ENCODE measurements around the gene ZNRD2. TPM values are rescaled to one million over a fixed set of nuclear protein-coding genes. Genes with fewer than 3 reads are reported as not detected.
A peak's percentile ranks its signal among the peaks of the same experiment; 100 is the strongest.
"Not testable (repeated sequence)": the region's sequence is repeated elsewhere in the genome, so short reads cannot be mapped to it uniquely, and the experiment has no call there.

The ZNRD2 gene
- polyA plus RNA-seq, 1 donor = 32.3 TPM

- no peak overlapping the region for H3K4me3 ChIP-seq (ENCODE audit: low read length)
- no peak for DNase-seq
- no peak overlapping the region for H3K27ac ChIP-seq (ENCODE audit: low read length)
- no peaks in the 10 kb centered on the region for H3K9me3 ChIP-seq (ENCODE audit: control insufficient read depth, low read depth, low read length)
- WGBS (ENCODE audit: insufficient coverage, low lambda C conversion rate) = no CpG with 5 or more reads among the region's 9 CpGs
- H3K4me1 ChIP-seq (ENCODE audit: control insufficient read depth, insufficient read depth, low read length) = peaks cover 23% of the 10 kb centered on the region
- peaks cover 2% of the 10 kb centered on the region for H3K36me3 ChIP-seq (ENCODE audit: control insufficient read depth, insufficient read depth, low read length)
- H3K27me3 ChIP-seq (ENCODE audit: control insufficient read depth, insufficient read depth, low read length) = no peaks in the 10 kb centered on the region
These were observed 7.5 kb upstream of the ZNRD2 start for GRCh38 chr11:65562788-65563187.

- Histone ChIP-seq H3K36me3 (ENCODE audit: control insufficient read depth, insufficient read depth, low read length) (peaks cover 5% of the 10 kb centered on the region), H3K4me1 (ENCODE audit: control insufficient read depth, insufficient read depth, low read length) (peaks cover 22% of the 10 kb centered on the region), H3K27ac (ENCODE audit: low read length) (no peak overlapping the region), H3K4me3 (ENCODE audit: low read length) (no peak overlapping the region), H3K27me3 (ENCODE audit: control insufficient read depth, insufficient read depth, low read length) (no peaks in the 10 kb centered on the region), H3K9me3 (ENCODE audit: control insufficient read depth, low read depth, low read length) (no peaks in the 10 kb centered on the region)
- WGBS (ENCODE audit: insufficient coverage, low lambda C conversion rate) = 100% methylated on average over 1 of the region's 4 CpGs
- DNase-seq = no peak
These were observed 6.7 kb upstream of the ZNRD2 start for GRCh38 chr11:65563601-65564000.

GRCh38 chr11:65564879-65565559 is 5.3 kb upstream of the ZNRD2 start:
- WGBS (ENCODE audit: insufficient coverage, low lambda C conversion rate) = no CpG with 5 or more reads among the region's 12 CpGs
- not testable (repeated sequence) for H3K36me3 ChIP-seq (ENCODE audit: control insufficient read depth, insufficient read depth, low read length); H3K27ac ChIP-seq (ENCODE audit: low read length); DNase-seq; H3K27me3 ChIP-seq (ENCODE audit: control insufficient read depth, insufficient read depth, low read length); H3K9me3 ChIP-seq (ENCODE audit: control insufficient read depth, low read depth, low read length); H3K4me3 ChIP-seq (ENCODE audit: low read length)
- peaks cover 19% of the 10 kb centered on the region for H3K4me1 ChIP-seq (ENCODE audit: control insufficient read depth, insufficient read depth, low read length)

GRCh38 chr11:65565624-65566453 is 4.4 kb upstream of the ZNRD2 start:
- Histone ChIP-seq H3K4me1 (ENCODE audit: control insufficient read depth, insufficient read depth, low read length) (peaks cover 15% of the 10 kb centered on the region), H3K27me3 (ENCODE audit: control insufficient read depth, insufficient read depth, low read length) (no peaks in the 10 kb centered on the region), H3K4me3 (ENCODE audit: low read length) (no peak overlapping the region), H3K27ac (ENCODE audit: low read length) (no peak overlapping the region), H3K36me3 (ENCODE audit: control insufficient read depth, insufficient read depth, low read length) (peaks cover 5% of the 10 kb centered on the region), H3K9me3 (ENCODE audit: control insufficient read depth, low read depth, low read length) (peaks cover 3% of the 10 kb centered on the region)
- WGBS (ENCODE audit: insufficient coverage, low lambda C conversion rate) = no CpG with 5 or more reads among the region's 7 CpGs
- DNase-seq = no peak

GRCh38 chr11:65569164-65569972 is 909 bp upstream of the ZNRD2 start:
- Histone ChIP-seq H3K4me1 (ENCODE audit: control insufficient read depth, insufficient read depth, low read length) (peaks cover 34% of the 10 kb centered on the region), H3K27ac (ENCODE audit: low read length) (peak overlapping the region; percentile 95), H3K36me3 (ENCODE audit: control insufficient read depth, insufficient read depth, low read length) (peaks cover 9% of the 10 kb centered on the region), H3K9me3 (ENCODE audit: control insufficient read depth, low read depth, low read length) (peaks cover 3% of the 10 kb centered on the region), H3K27me3 (ENCODE audit: control insufficient read depth, insufficient read depth, low read length) (no peaks in the 10 kb centered on the region), H3K4me3 (ENCODE audit: low read length) (peak overlapping the region; percentile 76)
- 0% methylated on average over 2 of the region's 28 CpGs for WGBS (ENCODE audit: insufficient coverage, low lambda C conversion rate)
- DNase-seq = no peak

- Histone ChIP-seq H3K4me3 (ENCODE audit: low read length) (peak overlapping the region; percentile 76), H3K9me3 (ENCODE audit: control insufficient read depth, low read depth, low read length) (peaks cover 3% of the 10 kb centered on the region), H3K27me3 (ENCODE audit: control insufficient read depth, insufficient read depth, low read length) (no peaks in the 10 kb centered on the region), H3K36me3 (ENCODE audit: control insufficient read depth, insufficient read depth, low read length) (peaks cover 9% of the 10 kb centered on the region), H3K27ac (ENCODE audit: low read length) (peak overlapping the region; percentile 54), H3K4me1 (ENCODE audit: control insufficient read depth, insufficient read depth, low read length) (peaks cover 50% of the 10 kb centered on the region)
- no CpG with 5 or more reads among the region's 9 CpGs for WGBS (ENCODE audit: insufficient coverage, low lambda C conversion rate)
- DNase-seq = no peak
These were observed 1.1 kb downstream of the ZNRD2 start for GRCh38 chr11:65571420-65571819.

- Histone ChIP-seq H3K4me3 (ENCODE audit: low read length) (peak overlapping the region; percentile 46), H3K27me3 (ENCODE audit: control insufficient read depth, insufficient read depth, low read length) (no peaks in the 10 kb centered on the region), H3K36me3 (ENCODE audit: control insufficient read depth, insufficient read depth, low read length) (peaks cover 7% of the 10 kb centered on the region), H3K27ac (ENCODE audit: low read length) (peak overlapping the region; percentile 54), H3K9me3 (ENCODE audit: control insufficient read depth, low read depth, low read length) (peaks cover 3% of the 10 kb centered on the region), H3K4me1 (ENCODE audit: control insufficient read depth, insufficient read depth, low read length) (peaks cover 55% of the 10 kb centered on the region)
- no CpG with 5 or more reads among the region's 11 CpGs for WGBS (ENCODE audit: insufficient coverage, low lambda C conversion rate)
- DNase-seq = peak in 1 of 2 donors; percentile 68
These were observed 1.7 kb downstream of the ZNRD2 start for GRCh38 chr11:65571940-65572339.

- H3K4me1 ChIP-seq (ENCODE audit: control insufficient read depth, insufficient read depth, low read length) = peaks cover 60% of the 10 kb centered on the region
These were observed 2.2 kb downstream of the ZNRD2 start, which contains the start of gene FAM89B for GRCh38 chr11:65572356-65573051. Gene FAM89B (plus strand): TSS chr11:65572538. CDS start chr11:65572670, 132 bp downstream.

GRCh38 chr11:65573391-65574079 is 3.3 kb downstream of the ZNRD2 start:
- no peaks in the 10 kb centered on the region for H3K27me3 ChIP-seq (ENCODE audit: control insufficient read depth, insufficient read depth, low read length)
- H3K4me3 ChIP-seq (ENCODE audit: low read length) = peak overlapping the region; percentile 46
- H3K9me3 ChIP-seq (ENCODE audit: control insufficient read depth, low read depth, low read length) = peaks cover 3% of the 10 kb centered on the region
- DNase-seq = no peak
- peaks cover 4% of the 10 kb centered on the region for H3K36me3 ChIP-seq (ENCODE audit: control insufficient read depth, insufficient read depth, low read length)
- H3K4me1 ChIP-seq (ENCODE audit: control insufficient read depth, insufficient read depth, low read length) = peaks cover 71% of the 10 kb centered on the region
- H3K27ac ChIP-seq (ENCODE audit: low read length) = peak overlapping the region; percentile 17
- WGBS (ENCODE audit: insufficient coverage, low lambda C conversion rate) = no CpG with 5 or more reads among the region's 22 CpGs

More at GRCh38 chr11:65572356-65573051, 2.2 kb downstream of the ZNRD2 start, which contains the start of gene FAM89B:
- DNase-seq = peak; percentile 85 to 91
- peaks cover 7% of the 10 kb centered on the region for H3K36me3 ChIP-seq (ENCODE audit: control insufficient read depth, insufficient read depth, low read length)
- peaks cover 3% of the 10 kb centered on the region for H3K9me3 ChIP-seq (ENCODE audit: control insufficient read depth, low read depth, low read length)
- peak within 1 kb of the TSS; percentile 46 for H3K4me3 ChIP-seq (ENCODE audit: low read length)
- H3K27ac ChIP-seq (ENCODE audit: low read length) = peak within 1 kb of the TSS; percentile 54
- no peaks in the 10 kb centered on the region for H3K27me3 ChIP-seq (ENCODE audit: control insufficient read depth, insufficient read depth, low read length)
- WGBS (ENCODE audit: insufficient coverage, low lambda C conversion rate) = no CpG with 5 or more reads among the region's 86 CpGs

Data from large intestine (tissue), 3 donors.